Peyer's patch (tissue), 4 donors: ENCODE measurements around the gene MTFMT. TPM values are rescaled to one million over a fixed set of nuclear protein-coding genes. Genes with fewer than 3 reads are reported as not detected.
A peak's percentile ranks its signal among the peaks of the same experiment; 100 is the strongest.

ENCODE experiments used
- DNase-seq, 3 donors: peaks; one replicate each; pipeline ENCODE4 v3.0.0-alpha.2; 2017 to 2019
- H3K27ac ChIP-seq, 4 donors: fragments of 200-600 bp; sonication (generic); one replicate each; pipeline ENCODE4 v1.5.1; 2016 to 2019
- H3K27me3 ChIP-seq, 2 donors: fragments of 200-600 bp; sonication (generic); one replicate each; pipeline ENCODE4 v1.5.1; 2019
- H3K36me3 ChIP-seq, 3 donors: fragments of 200-600 bp; sonication (generic); one replicate each; pipeline ENCODE4 v1.5.1; 2016 to 2019
- H3K4me1 ChIP-seq, 4 donors: fragments of 200-600 bp; sonication (generic); one replicate each; pipeline ENCODE4 v1.5.1; 2016 to 2019
- H3K4me3 ChIP-seq, 4 donors: fragments of 200-600 bp; sonication (generic); 1 replicate in 3 of 4; 2 replicates in 1 of 4; pipeline ENCODE4 v1.5.1; 2016 to 2019; ENCODE audit warnings: mild to moderate bottlenecking in 1 of 4
- H3K9me3 ChIP-seq, 4 donors: fragments of 200-600 bp; sonication (generic); one replicate each; pipeline ENCODE4 v1.5.1; 2016 to 2019; ENCODE audit warnings: mild to moderate bottlenecking in 1 of 4
- POLR2A ChIP-seq, 2 donors: fragments of 450-650 bp; IDR thresholded peaks; one replicate each; pipeline ENCODE4 v1.5.1; 2017; ENCODE audit warnings: antibody characterized with exemption in 2 of 2, mild to moderate bottlenecking in 2 of 2, moderate library complexity in 2 of 2
- total RNA-seq, 4 donors: library from RNA; depleted of rRNA; stranded (reverse); fragments of >200 nt; gene quantifications; one replicate each; pipeline ENCODE4 v1.1.0, GENCODE V29; 2016
- TF ChIP-seq, protein P1 (sequence below), 6 experiments: fragments of 450-650 bp in 4 of 6; fragments of 200-600 bp in 2 of 6; sonication (generic) in 1 of 6; IDR thresholded peaks; one replicate each; pipeline ENCODE4 v1.5.1; 2017 to 2019; ENCODE audit warnings: antibody characterized with exemption in 6 of 6, mild to moderate bottlenecking in 3 of 6, moderate library complexity in 1 of 6

MTFMT gene
- total RNA-seq, 4 donors from 2014 or later = 22.3 to 39.9 (median 36.9) TPM

GRCh38 chr15:65055201-65055870 is 25.9 kb upstream of the MTFMT start:
- no peak overlapping the region for H3K4me3 ChIP-seq
- H3K36me3 ChIP-seq = peaks cover 0 to 17% (median 0%) of the 10 kb centered on the region in 3 donors
- peak in 2 of 3 donors; percentile 82 to 89 for DNase-seq
- peaks cover 4 to 33% (median 6%) of the 10 kb centered on the region in 4 donors for H3K4me1 ChIP-seq
- H3K27me3 ChIP-seq = no peaks in the 10 kb centered on the region
- H3K9me3 ChIP-seq = no peaks in the 10 kb centered on the region
- no peak for TF ChIP-seq POLR2A (IDR thresholded peaks at IDR 0.05)
- TF ChIP-seq, protein P1, sequence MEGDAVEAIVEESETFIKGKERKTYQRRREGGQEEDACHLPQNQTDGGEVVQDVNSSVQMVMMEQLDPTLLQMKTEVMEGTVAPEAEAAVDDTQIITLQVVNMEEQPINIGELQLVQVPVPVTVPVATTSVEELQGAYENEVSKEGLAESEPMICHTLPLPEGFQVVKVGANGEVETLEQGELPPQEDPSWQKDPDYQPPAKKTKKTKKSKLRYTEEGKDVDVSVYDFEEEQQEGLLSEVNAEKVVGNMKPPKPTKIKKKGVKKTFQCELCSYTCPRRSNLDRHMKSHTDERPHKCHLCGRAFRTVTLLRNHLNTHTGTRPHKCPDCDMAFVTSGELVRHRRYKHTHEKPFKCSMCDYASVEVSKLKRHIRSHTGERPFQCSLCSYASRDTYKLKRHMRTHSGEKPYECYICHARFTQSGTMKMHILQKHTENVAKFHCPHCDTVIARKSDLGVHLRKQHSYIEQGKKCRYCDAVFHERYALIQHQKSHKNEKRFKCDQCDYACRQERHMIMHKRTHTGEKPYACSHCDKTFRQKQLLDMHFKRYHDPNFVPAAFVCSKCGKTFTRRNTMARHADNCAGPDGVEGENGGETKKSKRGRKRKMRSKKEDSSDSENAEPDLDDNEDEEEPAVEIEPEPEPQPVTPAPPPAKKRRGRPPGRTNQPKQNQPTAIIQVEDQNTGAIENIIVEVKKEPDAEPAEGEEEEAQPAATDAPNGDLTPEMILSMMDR (IDR thresholded peaks at IDR 0.05) = peak in 1 of 6 experiments; percentile 8
- H3K27ac ChIP-seq = peak overlapping the region in 3 of 4 donors; percentile 34 to 81 (median 58)

- Histone ChIP-seq H3K4me1 (peaks cover 4 to 37% (median 8%) of the 10 kb centered on the region in 4 donors), H3K36me3 (peaks cover 0 to 17% (median 0%) of the 10 kb centered on the region in 3 donors), H3K4me3 (no peak overlapping the region), H3K27ac (peak overlapping the region in 3 of 4 donors; percentile 34 to 81 (median 50)), H3K27me3 (no peaks in the 10 kb centered on the region), H3K9me3 (no peaks in the 10 kb centered on the region)
- peak in 1 of 2 donors; percentile 22 for TF ChIP-seq POLR2A (IDR thresholded peaks at IDR 0.05)
- TF ChIP-seq, protein P1 (IDR thresholded peaks at IDR 0.05) = peak; percentile 28 to 94 (median 81)
- DNase-seq = peak; percentile 51 to 86 (median 84)
Observed at GRCh38 chr15:65054333-65055200, 25.1 kb upstream of the MTFMT start.

- TF ChIP-seq, protein P1 (IDR thresholded peaks at IDR 0.05) = no peak
- TF ChIP-seq POLR2A (IDR thresholded peaks at IDR 0.05) = no peak
- DNase-seq = no peak
- H3K27me3 ChIP-seq = no peaks in the 10 kb centered on the region
- H3K9me3 ChIP-seq = no peaks in the 10 kb centered on the region
- H3K4me1 ChIP-seq = peaks cover 4 to 43% (median 10%) of the 10 kb centered on the region in 4 donors
- no peak overlapping the region for H3K4me3 ChIP-seq
- H3K36me3 ChIP-seq = peaks cover 0 to 17% (median 0%) of the 10 kb centered on the region in 3 donors
- H3K27ac ChIP-seq = no peak overlapping the region
Observed at GRCh38 chr15:65052956-65053355, 23.5 kb upstream of the MTFMT start.

DNA sequence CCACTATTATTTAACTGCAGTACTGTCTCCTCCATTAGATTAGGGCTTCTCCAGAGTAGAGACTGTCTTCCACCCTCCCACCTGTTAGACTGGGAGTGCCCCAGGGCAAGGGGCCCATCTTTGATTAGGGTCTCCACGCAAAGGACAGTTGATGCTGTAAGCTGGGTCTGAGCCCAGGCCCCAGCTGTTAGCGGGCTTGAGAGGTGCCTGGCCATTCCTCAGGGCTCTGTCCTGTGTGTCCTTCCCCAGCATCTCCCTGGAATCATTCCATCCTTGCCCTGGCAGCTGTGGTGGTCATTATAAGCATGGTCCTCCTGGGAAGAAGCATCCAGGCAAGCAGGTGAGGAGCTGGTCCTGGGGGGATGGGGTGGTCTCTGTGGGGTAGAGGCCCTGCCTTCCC is 21.8 kb upstream of the MTFMT start:
- no peak overlapping the region for H3K4me3 ChIP-seq
- H3K27me3 ChIP-seq = no peaks in the 10 kb centered on the region
- DNase-seq = no peak
- TF ChIP-seq, protein P1 (IDR thresholded peaks at IDR 0.05) = no peak
- no peak for TF ChIP-seq POLR2A (IDR thresholded peaks at IDR 0.05)
- peaks cover 0 to 17% (median 0%) of the 10 kb centered on the region in 3 donors for H3K36me3 ChIP-seq
- H3K4me1 ChIP-seq = peaks cover 3 to 35% (median 9%) of the 10 kb centered on the region in 4 donors
- H3K9me3 ChIP-seq = no peaks in the 10 kb centered on the region
- no peak overlapping the region for H3K27ac ChIP-seq

- peaks cover 0 to 27% (median 7%) of the 10 kb centered on the region in 4 donors for H3K4me1 ChIP-seq
- no peak overlapping the region for H3K4me3 ChIP-seq
- H3K27me3 ChIP-seq = no peaks in the 10 kb centered on the region
- peaks cover 0 to 17% (median 0%) of the 10 kb centered on the region in 3 donors for H3K36me3 ChIP-seq
- no peaks in the 10 kb centered on the region for H3K9me3 ChIP-seq
- no peak overlapping the region for H3K27ac ChIP-seq
- no peak for DNase-seq
- TF ChIP-seq POLR2A (IDR thresholded peaks at IDR 0.05) = no peak
- TF ChIP-seq, protein P1 (IDR thresholded peaks at IDR 0.05) = no peak
Observed at GRCh38 chr15:65050270-65050669, 20.8 kb upstream of the MTFMT start.
